Esophagus muscularis mucosa (tissue), 4 donors: ENCODE data around the gene ANKS1B.

Experiments used
- EP300 ChIP-seq: sonication (generic); formaldehyde crosslinking; IDR thresholded peaks from one replicate; pipeline ENCODE4 v1.6.1; 2017; ENCODE audit warnings: antibody characterized with exemption
- POLR2A ChIP-seq: fragments of 450-650 bp; IDR thresholded peaks from one replicate; pipeline ENCODE4 v1.6.1; 2017; ENCODE audit warnings: antibody characterized with exemption, moderate library complexity, mild to moderate bottlenecking, low read depth
- POLR2AphosphoS5 ChIP-seq, 2 donors: sonication (generic); formaldehyde crosslinking; IDR thresholded peaks; one replicate each; pipeline ENCODE4 v1.6.1; 2017; ENCODE audit warnings: antibody characterized with exemption in 2 of 2
- TF ChIP-seq, protein P1 (sequence below), 3 experiments: fragments of 200-600 bp in 2 of 3; fragments of 450-650 bp in 1 of 3; sonication (generic) in 2 of 3; IDR thresholded peaks; one replicate each; pipeline ENCODE4 v1.5.1; 2017 to 2019; ENCODE audit warnings: antibody characterized with exemption in 3 of 3, mild to moderate bottlenecking in 2 of 3, moderate library complexity in 1 of 3

DNA sequence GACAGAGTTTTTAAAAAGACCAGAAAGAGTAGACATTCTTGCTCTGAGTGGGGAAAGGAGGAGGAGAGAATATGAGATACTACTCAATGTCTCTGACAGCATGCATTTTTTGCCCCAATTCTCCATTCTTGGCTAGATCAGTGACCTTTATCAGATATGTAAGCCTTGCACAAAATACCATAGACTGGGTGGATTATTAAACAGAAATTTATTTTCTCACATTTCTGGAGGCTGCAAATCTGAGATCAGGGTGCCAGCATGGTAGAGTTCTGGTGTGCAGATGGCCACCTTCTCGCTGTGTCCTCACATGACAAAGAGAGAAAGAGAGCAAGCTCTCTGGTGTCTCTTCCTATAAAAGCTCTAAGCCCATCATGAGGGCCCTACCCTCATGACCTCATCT lies 38.6 kb downstream of the ANKS1B start:
- TF ChIP-seq, protein P1, sequence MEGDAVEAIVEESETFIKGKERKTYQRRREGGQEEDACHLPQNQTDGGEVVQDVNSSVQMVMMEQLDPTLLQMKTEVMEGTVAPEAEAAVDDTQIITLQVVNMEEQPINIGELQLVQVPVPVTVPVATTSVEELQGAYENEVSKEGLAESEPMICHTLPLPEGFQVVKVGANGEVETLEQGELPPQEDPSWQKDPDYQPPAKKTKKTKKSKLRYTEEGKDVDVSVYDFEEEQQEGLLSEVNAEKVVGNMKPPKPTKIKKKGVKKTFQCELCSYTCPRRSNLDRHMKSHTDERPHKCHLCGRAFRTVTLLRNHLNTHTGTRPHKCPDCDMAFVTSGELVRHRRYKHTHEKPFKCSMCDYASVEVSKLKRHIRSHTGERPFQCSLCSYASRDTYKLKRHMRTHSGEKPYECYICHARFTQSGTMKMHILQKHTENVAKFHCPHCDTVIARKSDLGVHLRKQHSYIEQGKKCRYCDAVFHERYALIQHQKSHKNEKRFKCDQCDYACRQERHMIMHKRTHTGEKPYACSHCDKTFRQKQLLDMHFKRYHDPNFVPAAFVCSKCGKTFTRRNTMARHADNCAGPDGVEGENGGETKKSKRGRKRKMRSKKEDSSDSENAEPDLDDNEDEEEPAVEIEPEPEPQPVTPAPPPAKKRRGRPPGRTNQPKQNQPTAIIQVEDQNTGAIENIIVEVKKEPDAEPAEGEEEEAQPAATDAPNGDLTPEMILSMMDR (IDR thresholded peaks at IDR 0.05): no peak
- TF ChIP-seq EP300: no peak
- TF ChIP-seq POLR2AphosphoS5 (IDR thresholded peaks at IDR 0.05): no peak
- no peak for TF ChIP-seq POLR2A
